ENCODE data around the gene NKIRAS1.

- TF ChIP-seq REST (IDR thresholded peaks at IDR 0.05; ENCODE audit: insufficient read depth in 1 of 2, low read depth in 2 of 2, low read length in 1 of 2): no peak
- no peak for TF ChIP-seq CTCF (IDR thresholded peaks at IDR 0.05)
- TF ChIP-seq SIN3A (IDR thresholded peaks at IDR 0.05; ENCODE audit: borderline replicate concordance, insufficient read depth, low read depth, low read length): no peak
- no peak for TF ChIP-seq POLR2AphosphoS5 (IDR thresholded peaks at IDR 0.05; ENCODE audit: low read depth, low read length)
- no peak for TF ChIP-seq TCF7L2 (IDR thresholded peaks at IDR 0.05; ENCODE audit: low read depth, low read length)
These were observed 3.6 kb downstream of the NKIRAS1 start for GRCh38 chr3:23913182-23913581.
